ELR (cell line): Measurements from ENCODE around the gene OBSCN.
"Not testable (repeated sequence)": the region's sequence is repeated elsewhere in the genome, so short reads cannot be mapped to it uniquely, and the experiment has no call there.

Experiments
- DNase-seq: peaks from one replicate; pipeline ENCODE4 v3.0.0-alpha.2; 2015; ENCODE audit warnings: low read depth

Gene OBSCN

DNA sequence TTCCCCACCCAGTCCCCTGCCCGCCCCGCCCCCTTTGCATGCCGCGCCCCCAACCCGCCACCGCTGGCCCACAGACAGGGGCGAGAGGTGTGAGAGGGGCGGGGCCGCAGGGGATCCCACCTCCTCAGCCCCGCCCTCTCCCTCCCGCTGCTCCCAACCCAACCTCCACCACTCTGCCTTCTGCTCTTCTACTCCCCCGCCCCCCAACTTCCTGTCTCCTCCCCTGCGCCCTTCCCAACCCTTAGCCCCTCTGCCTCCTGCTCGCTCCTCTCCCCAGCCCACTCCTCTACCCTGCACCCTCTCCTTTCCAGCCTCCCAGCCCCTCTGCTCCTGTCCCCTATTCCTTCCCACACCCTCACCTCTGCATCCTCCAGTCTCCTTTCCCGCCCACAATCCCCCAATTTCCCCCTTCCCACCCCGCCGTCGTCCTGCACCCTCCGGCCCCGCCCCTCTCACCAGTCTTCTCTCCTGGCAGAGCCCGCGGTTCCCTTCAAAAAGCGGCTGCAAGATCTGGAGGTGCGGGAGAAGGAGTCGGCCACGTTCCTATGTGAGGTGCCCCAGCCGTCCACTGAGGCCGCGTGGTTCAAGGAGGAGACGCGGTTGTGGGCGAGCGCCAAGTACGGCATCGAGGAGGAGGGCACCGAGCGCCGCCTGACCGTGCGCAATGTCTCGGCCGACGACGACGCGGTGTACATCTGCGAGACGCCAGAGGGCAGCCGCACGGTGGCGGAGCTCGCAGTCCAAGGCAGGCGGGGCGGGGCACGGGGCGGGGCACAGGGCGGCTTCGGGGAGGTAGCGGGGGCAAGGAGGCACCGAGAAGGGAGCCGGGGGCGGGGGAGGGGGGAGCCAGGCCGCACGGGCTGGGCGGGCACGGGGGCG is 5.4 kb downstream of the OBSCN start:
- peak; percentile 86 for DNase-seq

- DNase-seq: no peak
These were observed 6.3 kb downstream of the OBSCN start for GRCh38 chr1:228213917-228214808.

- DNase-seq: no peak
These were observed 7.2 kb downstream of the OBSCN start for GRCh38 chr1:228214921-228215662.

GRCh38 chr1:228215663-228216116 is 7.8 kb downstream of the OBSCN start:
- no peak for DNase-seq

DNA sequence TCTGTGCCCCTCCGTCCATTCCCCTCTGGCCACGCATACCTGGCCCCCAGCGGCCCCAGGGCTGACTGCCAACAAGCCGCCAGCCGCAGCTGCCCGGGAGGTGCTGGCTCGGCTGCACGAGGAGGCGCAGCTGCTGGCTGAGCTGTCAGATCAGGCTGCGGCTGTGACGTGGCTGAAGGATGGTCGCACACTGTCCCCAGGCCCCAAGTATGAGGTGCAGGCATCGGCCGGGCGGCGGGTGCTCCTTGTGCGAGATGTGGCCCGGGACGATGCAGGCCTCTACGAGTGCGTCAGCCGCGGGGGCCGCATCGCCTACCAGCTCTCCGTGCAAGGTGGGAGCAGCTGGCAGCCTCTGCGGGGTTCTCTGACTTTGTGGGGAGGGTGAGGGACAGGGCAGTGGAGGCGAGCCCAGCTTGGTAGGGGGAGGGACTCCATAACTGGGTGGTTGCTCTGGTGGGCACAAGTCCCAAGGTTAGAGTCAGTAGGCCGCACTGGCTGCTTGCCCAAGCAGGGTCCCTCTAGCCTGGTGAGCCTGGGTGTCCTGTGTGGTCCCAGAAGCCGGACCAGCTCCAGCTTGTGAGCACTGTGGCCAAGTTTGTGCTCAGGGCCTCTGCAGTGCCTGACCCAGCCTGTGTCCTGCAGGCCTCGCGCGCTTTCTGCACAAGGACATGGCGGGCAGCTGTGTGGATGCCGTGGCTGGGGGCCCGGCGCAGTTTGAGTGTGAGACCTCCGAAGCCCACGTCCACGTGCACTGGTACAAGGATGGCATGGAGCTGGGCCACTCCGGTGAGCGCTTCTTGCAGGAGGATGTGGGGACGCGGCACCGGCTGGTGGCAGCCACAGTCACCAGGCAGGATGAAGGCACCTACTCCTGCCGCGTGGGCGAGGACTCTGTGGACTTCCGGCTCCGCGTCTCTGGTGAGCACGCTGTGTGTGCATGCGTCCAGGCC is 8.8 kb downstream of the OBSCN start:
- no peak for DNase-seq

DNA sequence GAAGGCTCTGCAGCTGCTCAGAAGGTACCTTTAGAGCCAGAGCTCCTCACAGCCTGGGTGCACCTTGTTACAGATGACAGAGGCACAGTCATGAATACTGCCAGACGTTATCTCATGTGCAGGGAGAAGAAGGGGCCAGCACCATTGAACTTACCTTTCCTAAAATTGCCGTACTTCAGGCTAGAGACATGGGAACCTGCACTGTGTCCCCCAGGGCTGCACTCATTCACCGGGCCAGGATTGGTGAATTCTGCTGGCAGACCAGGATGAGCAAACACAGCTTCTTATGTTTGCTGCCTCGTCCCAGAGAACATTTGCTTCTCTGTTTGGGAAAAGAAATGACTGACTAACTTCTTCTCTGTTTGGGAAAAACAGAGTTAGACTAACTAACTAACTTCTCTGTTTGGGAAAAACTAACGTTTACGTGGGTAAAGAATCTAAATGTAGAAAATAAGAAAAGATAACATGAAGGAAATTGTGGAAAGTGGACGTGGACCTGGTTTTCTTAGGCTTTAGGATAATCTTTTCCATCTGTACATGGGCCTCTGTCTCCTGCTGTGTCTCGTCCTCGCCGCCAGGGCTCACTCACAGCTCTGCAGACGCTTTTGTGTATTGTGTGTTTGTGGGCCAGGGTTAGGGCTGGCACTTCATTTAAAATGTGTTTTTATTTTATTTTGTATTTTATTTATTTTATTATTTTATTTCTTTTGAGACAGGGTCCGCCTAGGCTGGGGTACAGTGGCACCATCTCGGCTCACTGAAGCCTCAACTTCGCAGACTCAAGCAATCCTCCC is 9.9 kb downstream of the OBSCN start:
- no peak for DNase-seq

- DNase-seq: no peak
These were observed 10.8 kb downstream of the OBSCN start for GRCh38 chr1:228218513-228219244.

DNA sequence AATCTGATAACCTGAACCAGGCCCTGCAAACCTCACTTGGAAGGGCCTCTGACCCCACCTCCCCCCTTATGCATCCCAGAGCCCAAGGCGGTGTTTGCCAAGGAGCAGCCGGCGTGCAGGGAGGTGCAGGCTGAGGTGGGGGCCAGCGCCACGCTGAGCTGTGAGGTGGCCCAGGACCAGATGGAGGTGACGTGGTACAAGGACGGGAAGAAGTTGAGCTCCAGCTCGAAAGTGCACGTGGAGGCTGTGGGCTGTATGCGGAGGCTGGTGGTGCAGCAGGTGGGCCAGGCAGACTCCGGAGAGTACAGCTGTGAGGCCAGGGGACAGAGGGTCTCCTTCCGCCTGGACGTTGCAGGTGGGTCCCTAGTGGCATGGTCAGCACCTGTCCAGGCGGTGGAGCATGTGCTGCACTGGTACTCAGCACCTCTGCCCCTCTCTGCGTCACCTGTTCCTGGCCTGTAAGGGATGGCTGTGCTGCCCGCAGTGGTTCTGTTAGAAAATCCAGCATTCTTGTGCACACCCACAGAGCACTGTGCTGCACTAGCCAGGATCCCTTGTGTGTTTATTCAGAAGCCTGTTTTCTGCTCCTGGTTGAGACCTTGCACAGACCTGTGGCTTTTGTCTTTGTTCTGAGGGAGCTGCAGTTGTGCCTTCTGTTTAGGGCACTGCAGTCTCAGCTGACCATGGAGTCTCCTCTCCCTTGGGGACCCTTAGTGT is 11.6 kb downstream of the OBSCN start:
- no peak for DNase-seq

- DNase-seq: no peak
These were observed 12.3 kb downstream of the OBSCN start for GRCh38 chr1:228219962-228220780.

DNA sequence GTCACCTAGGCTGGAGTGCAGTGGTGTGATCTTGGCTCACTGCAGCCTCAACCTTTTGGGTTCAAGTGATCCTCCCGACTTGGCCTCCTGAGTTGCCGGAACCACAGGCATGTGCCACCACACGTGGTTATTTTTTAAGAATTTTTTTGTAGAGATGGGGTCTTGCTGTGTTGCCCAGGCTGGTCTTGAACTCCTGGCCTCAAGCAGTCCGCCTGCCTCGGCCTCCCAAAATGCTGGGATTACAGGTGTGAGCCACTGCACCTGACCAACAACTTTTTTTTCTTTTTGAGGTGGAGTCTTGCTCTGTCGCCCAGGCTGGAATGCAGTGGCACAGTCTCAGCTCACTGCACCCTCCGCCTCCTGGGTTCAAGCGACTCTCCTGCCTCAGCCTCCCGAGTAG is 13.3 kb downstream of the OBSCN start:
- DNase-seq: not testable (repeated sequence)

GRCh38 chr1:228222548-228222947 is 14.7 kb downstream of the OBSCN start:
- DNase-seq: no peak

DNA sequence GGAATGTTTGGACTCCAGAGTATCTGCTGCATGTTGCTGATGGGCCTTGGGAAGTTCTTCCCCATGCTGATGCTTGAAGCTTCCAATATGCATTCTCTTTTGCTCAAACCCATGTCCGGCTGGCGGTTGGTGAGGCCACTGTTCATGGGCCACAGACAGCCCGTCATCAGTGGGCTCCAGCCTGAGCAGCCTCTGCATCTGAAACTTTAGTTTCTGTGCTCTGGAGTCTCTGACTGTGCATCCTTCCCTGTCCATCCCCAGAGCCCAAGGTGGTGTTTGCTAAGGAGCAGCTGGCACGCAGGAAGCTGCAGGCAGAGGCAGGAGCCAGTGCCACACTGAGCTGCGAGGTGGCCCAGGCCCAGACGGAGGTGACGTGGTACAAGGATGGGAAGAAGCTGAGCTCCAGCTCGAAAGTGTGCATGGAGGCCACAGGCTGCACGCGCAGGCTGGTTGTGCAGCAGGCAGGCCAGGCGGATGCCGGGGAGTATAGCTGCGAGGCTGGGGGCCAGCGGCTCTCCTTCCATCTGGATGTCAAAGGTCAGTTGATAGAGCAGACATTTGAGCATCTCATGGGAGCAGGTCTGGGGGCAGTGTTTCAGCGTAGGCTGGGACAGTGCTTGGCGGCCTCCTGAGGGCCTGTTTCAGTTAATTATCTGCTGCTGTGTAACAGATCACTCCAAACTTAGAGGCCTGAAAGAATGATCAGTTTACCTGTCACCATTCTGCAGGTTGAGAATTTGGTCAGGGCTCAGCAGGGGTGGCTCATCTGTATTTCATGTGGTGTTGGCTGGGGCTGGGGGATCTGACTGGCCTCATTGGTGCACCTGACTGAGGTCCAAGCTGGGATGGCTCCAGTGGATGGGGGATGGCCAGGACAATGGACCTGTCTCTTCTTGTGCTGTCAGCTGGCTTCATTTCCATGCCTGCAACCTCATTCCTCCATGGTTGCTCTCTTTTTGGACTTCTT is 16.6 kb downstream of the OBSCN start:
- DNase-seq: no peak

DNA sequence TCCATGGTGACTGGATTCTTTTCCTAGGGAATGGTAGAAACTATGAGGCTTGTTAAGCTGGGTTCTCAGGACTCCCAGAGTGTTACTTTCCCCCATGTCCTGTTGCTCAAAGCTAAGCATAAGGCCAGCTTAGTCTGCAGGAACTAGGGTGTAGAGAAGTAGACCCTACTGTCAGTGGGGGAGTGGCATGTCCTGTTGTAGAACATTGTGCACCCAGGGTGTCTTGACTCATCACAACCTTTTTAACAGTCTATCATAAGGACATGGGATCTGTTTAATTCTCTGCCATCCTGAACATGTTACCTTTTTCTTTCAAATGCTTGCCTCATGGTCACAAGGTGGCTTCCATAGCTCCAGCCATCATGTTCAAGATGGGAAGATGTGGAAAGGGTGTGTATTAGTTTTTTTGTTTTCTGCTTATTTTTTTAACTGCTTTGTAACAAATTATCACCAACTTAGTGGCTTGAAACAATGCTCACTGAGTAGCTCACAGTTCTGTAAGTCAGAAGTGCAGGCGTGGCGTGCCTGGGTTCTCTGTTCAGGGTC is 17.4 kb downstream of the OBSCN start:
- DNase-seq: no peak

GRCh38 chr1:228225740-228226139 is 17.9 kb downstream of the OBSCN start:
- no peak for DNase-seq

DNA sequence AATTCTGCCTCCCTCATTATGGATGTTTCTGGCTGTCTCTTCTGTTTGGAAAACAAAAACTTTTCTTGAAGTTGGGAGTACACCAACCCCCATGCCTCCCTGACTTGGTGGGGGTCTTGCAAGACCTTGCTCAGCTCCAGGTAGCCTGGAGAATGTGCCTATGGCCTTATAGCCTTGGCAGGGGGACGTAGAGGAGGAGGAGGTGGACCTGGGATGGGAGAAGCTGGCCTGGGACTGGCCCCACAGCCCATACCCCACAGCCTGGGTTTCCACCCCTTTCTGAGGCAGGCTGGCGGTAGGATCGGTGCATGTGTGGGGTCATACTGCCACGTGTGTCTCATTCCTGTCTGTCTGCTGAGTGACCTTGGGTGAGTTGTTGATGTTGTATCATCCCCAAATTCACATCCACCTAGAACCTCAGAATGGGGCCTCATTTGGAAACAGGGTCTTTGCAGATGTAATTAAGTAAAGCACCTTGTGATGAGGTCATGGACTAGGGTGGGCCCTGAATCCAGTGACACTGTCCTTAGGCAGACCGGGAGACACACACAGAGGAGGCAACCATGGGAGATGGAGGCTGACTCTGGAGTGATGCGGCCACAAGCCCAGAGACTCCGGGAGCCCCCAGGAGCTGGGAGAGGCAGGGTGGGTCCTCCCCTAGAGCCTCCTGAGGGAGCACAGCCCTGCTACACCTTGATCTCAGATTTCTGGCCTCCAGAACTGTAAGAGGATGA is 18.5 kb downstream of the OBSCN start:
- no peak for DNase-seq
